Activated naive CD4-positive, alpha-beta T cell treated with Interleukin-2 at 50 U/mL for 16 hours (primary cell): Measurements from ENCODE around the gene CPEB3.
"Not testable (repeated sequence)": the region's sequence is repeated elsewhere in the genome, so short reads cannot be mapped to it uniquely, and the experiment has no call there.

ENCODE experiments used
- DNase-seq: peaks from one replicate; pipeline ENCODE4 v3.0.0-alpha.2; 2020

The CPEB3 gene

GRCh38 chr10:92087750-92088395 is 203.0 kb downstream of the CPEB3 start:
- DNase-seq = peak; percentile 54

- no peak for DNase-seq
Measured at GRCh38 chr10:92082583-92083280, 208.1 kb downstream of the CPEB3 start.

- no peak for DNase-seq
Measured at GRCh38 chr10:92081641-92082040, 209.2 kb downstream of the CPEB3 start.

GRCh38 chr10:92080244-92080643 is 210.6 kb downstream of the CPEB3 start:
- DNase-seq = no peak

GRCh38 chr10:92079003-92079402 is 211.9 kb downstream of the CPEB3 start:
- no peak for DNase-seq

GRCh38 chr10:92076722-92077121 is 214.2 kb downstream of the CPEB3 start:
- DNase-seq = no peak

- DNase-seq = no peak
Measured at GRCh38 chr10:92075829-92076228, 215.0 kb downstream of the CPEB3 start.

- DNase-seq = no peak
Measured at GRCh38 chr10:92074126-92074887, 216.6 kb downstream of the CPEB3 start.

- no peak for DNase-seq
Measured at GRCh38 chr10:92068900-92069299, 222.0 kb downstream of the CPEB3 start.

GRCh38 chr10:92066386-92066785 is 224.5 kb downstream of the CPEB3 start:
- no peak for DNase-seq

- DNase-seq = no peak
Measured at GRCh38 chr10:92064506-92064905, 226.4 kb downstream of the CPEB3 start.

- DNase-seq = no peak
Measured at GRCh38 chr10:92062273-92062672, 228.6 kb downstream of the CPEB3 start.

GRCh38 chr10:92054807-92055206 is 236.1 kb downstream of the CPEB3 start:
- DNase-seq = no peak

GRCh38 chr10:92052741-92053140 is 238.1 kb downstream of the CPEB3 start:
- no peak for DNase-seq

GRCh38 chr10:92052088-92052487 is 238.8 kb downstream of the CPEB3 start:
- DNase-seq = no peak

GRCh38 chr10:92047215-92047614 is 243.7 kb downstream of the CPEB3 start:
- DNase-seq = no peak

GRCh38 chr10:92045641-92046106 is 245.2 kb downstream of the CPEB3 start:
- DNase-seq = no peak

GRCh38 chr10:92042541-92042940 is 248.3 kb downstream of the CPEB3 start:
- DNase-seq = no peak

GRCh38 chr10:92038949-92039348 is 251.9 kb downstream of the CPEB3 start:
- no peak for DNase-seq

GRCh38 chr10:92033070-92033469 is 257.8 kb downstream of the CPEB3 start:
- DNase-seq = not testable (repeated sequence)

GRCh38 chr10:92031580-92031979 is 259.3 kb downstream of the CPEB3 start:
- DNase-seq = no peak

GRCh38 chr10:92027141-92027540 is 263.7 kb downstream of the CPEB3 start:
- DNase-seq = no peak

- not testable (repeated sequence) for DNase-seq
Measured at GRCh38 chr10:92025340-92025739, 265.5 kb downstream of the CPEB3 start.

- DNase-seq = no peak
Measured at GRCh38 chr10:92024700-92025099, 266.2 kb downstream of the CPEB3 start.
